LHCN-M2 (cell line): Measurements from ENCODE around the gene MAPK1. TPM values are rescaled to one million over a fixed set of nuclear protein-coding genes. Genes with fewer than 3 reads are reported as not detected.

Experiments
- total RNA-seq: library from RNA; depleted of rRNA; stranded (reverse); fragments of >200 nt; gene quantifications from 2 replicates; pipeline ENCODE4 v1.2.3, GENCODE V29; 2014; rRNA removed

Gene MAPK1
- total RNA-seq, 1 experiment from 2014 or later: 92.5 TPM

Other genes starting within 250 kb of the MAPK1 start
- gene YDJC, start 237.6 kb downstream of the MAPK1 start, total RNA-seq: 39.6 and 49.2 TPM in 2 replicates
- gene CCDC116, start 234.9 kb downstream of the MAPK1 start, total RNA-seq: 0.06 and 0.26 TPM in 2 replicates
- gene SDF2L1, start 225.3 kb downstream of the MAPK1 start, total RNA-seq: 40.5 and 49.7 TPM in 2 replicates
- gene PPIL2, start 201.6 kb downstream of the MAPK1 start, total RNA-seq: 27.8 and 29.6 TPM in 2 replicates
- 0.38 and 0.80 TPM in 2 replicates for gene YPEL1, start 131.9 kb downstream of the MAPK1 start, total RNA-seq
- gene PPM1F, start 85.2 kb upstream of the MAPK1 start, total RNA-seq: 157 and 184 TPM in 2 replicates
- gene TOP3B, start 115.1 kb upstream of the MAPK1 start, total RNA-seq: 25.2 and 27.4 TPM in 2 replicates